HG02840 (cell line): ENCODE results near the gene LOXHD1.

Experiments
- ATAC-seq: cut with Tn5 transposase; IDR thresholded peaks from one replicate; pipeline ENCODE4 v1.9.1; 2021; ENCODE audit warnings: mild to moderate bottlenecking, moderate library complexity, moderate number of reproducible peaks; ENCODE audit not compliant: unreplicated experiment, low FRiP score

LOXHD1 gene

DNA sequence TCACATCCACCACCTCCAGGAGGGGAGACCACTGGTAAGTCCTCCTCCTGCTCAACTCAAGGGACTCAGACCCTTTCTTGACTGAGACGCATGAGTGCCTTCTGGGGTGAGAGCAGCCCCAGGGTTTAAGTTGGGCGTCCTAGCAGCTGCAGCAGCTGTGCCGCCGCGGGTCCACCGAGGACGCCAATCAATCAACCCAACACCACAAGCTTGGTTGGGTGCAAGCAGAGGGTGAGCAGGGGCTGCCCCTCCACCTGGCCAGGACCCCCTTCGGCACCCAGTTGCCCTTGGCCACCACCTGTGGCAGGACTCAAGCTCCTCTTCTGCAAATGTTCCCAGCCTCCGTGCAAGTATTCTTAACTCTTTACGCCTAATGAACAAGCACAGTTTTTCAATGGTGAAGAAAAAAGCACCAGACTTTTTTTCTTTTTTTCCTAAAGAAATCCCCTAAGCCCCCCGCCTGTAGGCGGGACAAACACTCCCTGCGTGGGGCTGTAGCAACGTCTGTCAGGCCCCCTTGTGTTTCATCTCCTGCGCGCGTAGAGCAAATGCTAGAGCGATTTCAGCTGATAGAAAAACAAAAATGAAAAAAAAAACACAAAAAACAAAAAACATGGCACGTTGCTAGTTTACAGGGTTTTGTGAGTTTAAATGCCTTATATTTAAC lies 197.1 kb downstream of the LOXHD1 start:
- ATAC-seq = no peak

DNA sequence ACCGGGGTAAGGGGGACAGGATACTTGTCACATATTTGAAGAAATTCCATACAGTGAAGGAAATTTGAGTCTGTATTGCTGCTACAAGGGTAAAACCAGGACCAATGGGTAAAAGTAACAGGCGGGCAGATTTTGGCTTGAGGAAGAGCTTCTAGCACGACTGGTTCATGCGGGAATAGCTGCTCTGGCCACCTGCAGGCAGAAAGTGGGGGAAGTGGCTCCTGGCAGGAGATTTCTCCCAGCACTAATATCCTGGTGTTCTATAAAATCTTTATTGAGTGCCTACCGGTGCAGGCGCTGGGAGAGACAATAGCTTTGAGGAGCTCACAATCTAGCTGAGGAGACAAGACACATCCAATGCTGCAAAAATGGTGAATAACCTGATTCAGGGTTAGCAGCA lies 198.5 kb downstream of the LOXHD1 start:
- no peak for ATAC-seq

- no peak for ATAC-seq
Observed at GRCh38 chr18:46456691-46457090, 200.3 kb downstream of the LOXHD1 start.

- ATAC-seq = no peak
Observed at GRCh38 chr18:46452820-46453219, 204.2 kb downstream of the LOXHD1 start.

- ATAC-seq = no peak
Observed at GRCh38 chr18:46449499-46449898, 207.5 kb downstream of the LOXHD1 start.

- ATAC-seq = no peak
Observed at GRCh38 chr18:46449033-46449432, 208.0 kb downstream of the LOXHD1 start.

DNA sequence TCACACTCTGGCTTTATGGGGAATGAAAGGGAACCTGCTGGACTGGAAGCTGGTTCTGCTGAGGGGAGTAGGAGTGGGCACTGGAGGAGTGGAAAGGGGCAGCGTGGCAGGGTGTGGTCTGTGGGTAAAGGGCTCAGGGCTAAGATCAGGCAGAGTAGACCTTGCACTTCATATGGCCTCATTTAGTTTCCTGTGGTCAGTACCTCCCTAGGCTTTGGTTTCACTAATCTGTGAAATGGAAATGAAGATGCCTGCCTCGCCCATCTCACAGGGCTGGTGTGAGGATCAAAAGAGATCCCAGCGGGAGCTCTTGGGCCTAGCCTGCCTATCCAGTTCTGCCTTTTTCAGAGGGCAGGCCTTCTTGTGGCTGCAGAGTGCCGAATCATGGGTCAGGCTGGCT lies 208.7 kb downstream of the LOXHD1 start:
- no peak for ATAC-seq

GRCh38 chr18:46447792-46448191 lies 209.2 kb downstream of the LOXHD1 start:
- no peak for ATAC-seq

- no peak for ATAC-seq
Observed at GRCh38 chr18:46447323-46447722, 209.7 kb downstream of the LOXHD1 start.

DNA sequence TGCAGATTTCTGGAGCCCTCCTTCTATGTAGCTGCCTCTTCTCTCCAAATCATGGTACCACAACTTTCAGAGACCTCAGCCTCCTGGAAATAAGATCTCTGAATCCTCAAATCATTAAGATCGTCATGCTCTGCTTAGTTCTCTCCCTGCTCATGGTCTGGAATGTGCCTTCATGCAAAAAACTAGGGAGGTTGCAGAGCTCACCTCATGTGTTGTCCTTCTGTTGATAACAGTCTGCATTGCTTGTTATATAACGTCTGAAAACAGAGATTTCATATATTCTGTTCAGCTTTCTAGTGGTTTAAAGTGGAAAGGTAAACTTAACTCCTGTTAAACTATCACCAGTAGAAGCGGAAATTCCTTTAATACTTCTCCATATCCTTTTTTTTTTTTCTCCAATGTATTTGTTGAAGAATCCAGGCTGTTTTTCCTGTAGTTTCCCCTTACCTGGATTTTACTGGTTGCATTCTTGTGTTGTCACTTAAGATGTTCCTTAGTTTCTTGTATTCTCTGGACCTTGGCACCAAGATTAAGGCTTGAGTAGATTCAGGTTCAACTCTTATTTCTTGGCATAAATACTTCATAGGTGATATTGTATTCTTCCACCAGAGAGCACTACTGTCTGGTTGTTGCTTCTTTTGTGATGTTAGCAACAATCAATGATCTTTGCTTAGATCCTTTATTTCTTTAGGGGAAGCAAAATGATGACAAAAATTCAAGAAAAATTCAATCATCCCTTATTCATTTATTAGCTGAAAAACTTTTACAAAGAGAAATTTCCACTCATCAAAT lies 211.3 kb downstream of the LOXHD1 start:
- ATAC-seq = no peak

GRCh38 chr18:46439037-46439436 lies 218.0 kb downstream of the LOXHD1 start:
- ATAC-seq = no peak

GRCh38 chr18:46437061-46437460 lies 220.0 kb downstream of the LOXHD1 start:
- ATAC-seq = no peak

GRCh38 chr18:46436621-46437020 lies 220.4 kb downstream of the LOXHD1 start:
- no peak for ATAC-seq

DNA sequence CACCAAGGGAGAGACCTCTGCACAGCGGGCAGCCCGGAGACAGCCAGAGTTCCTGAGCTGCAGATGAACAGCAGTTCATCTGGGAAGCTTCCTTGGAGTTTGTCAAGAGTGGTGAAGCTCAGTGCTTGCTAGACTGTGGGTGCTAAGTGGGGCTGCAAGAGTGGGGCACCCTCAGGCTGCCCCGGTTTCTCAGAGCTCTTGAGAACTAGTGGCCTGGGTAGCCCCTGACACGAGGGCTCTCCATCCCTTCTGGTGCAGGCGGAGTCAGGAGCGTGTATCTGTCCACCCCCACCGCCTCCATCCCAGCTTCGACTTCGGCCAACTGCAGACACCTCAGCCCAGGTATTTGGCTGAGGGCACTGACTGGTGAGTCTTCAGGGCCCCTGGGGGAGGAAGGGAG lies 222.0 kb downstream of the LOXHD1 start:
- ATAC-seq = no peak

GRCh38 chr18:46434629-46435028 lies 222.4 kb downstream of the LOXHD1 start:
- ATAC-seq = no peak

DNA sequence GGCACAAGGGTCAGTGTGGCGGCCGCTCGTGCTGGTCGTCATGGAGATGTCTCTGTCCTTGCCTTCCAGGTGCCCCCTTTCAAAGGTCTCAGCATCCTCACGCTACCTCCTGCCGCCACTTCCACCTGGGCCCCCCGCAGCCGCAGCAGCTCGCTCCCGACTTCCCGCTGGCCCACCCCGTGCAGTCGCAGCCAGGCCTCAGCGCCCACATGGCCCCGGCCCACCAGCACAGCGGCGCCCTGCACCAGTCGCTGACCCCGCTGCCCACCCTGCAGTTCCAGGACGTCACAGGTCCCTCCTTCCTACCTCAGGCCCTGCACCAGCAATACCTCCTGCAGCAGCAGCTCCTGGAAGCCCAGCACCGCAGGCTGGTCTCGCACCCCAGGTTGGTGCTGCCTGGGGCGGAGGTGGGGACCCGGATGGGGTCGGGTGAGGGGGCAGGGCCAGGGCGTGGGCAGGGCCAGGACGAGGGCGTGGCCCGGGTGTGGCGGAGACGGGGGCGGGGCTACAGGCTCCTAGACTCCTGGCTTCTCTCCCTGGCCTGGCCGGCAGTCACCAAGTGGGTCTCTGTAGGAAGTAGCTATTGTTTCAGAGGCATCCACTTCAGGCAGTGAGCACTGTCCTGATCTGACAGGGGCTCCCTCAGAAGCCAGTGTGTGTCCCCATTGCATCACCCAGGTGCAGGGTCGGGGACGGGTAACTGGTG lies 223.7 kb downstream of the LOXHD1 start:
- ATAC-seq = no peak

GRCh38 chr18:46431522-46432171 lies 225.4 kb downstream of the LOXHD1 start:
- ATAC-seq = no peak

DNA sequence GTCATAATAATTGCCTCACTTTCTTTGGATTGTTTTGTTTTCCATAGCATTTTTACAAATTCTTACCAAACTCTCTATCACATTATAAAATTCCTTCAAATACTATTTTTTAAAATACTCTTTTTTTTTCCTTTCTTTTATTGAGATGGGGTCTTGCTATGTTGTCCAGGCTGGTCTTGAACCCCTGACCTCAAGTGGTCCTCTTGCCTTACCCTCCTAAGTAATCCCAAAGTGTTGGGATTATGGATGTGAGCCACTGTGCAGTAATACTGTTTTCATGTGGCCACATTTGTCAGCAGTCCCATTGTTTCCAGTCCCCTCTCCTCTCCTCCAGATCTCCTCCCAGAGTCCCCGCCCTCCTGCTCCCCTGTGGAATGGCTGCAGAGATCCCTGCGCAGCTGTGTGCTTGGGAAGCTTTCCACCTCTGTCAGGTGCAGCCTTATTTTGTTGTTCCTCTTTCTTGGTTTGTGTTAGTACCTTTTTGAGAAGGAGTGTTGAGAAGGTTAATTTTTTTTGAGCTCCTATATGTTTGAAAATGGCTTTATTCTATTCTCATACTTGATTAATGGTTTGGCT lies 227.3 kb downstream of the LOXHD1 start:
- no peak for ATAC-seq

DNA sequence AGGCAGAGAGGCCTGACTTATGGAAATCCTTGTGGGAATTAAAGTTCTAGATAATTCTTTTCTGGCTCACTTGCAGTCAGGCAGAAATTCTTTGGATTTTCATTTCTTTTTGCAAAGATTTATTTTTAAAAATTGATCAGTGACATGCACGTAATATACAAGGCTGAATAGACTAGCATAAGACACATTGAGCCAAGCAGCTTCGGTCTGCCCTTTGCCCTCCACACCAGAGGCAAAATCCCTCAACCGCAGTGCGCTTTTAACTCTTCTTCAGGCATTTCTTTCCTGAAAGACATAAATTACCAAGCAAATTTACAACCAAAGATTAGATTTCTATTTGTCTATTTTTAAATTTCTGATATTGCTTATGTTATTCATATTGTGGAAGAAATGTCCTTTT lies 227.9 kb downstream of the LOXHD1 start:
- no peak for ATAC-seq

- ATAC-seq = no peak
Observed at GRCh38 chr18:46428368-46428767, 228.7 kb downstream of the LOXHD1 start.
